DLD1 (cell line): Measurements from ENCODE around the gene TSPAN15.
"Not testable (repeated sequence)": the region's sequence is repeated elsewhere in the genome, so short reads cannot be mapped to it uniquely, and the experiment has no call there.

Source experiments
- in situ Hi-C: cut with HindIII; loops from 2 replicates; pipeline ENCODE4 v1.10.0; 2017; ENCODE audit warnings: low sequenced_read_pairs

Gene TSPAN15

GRCh38 chr10:69517271-69517848 is 66.1 kb downstream of the TSPAN15 start:
- in situ Hi-C loops = no loop called here

GRCh38 chr10:69527961-69528360 is 76.7 kb downstream of the TSPAN15 start:
- in situ Hi-C loops = no loop called here

- in situ Hi-C loops = no loop called here
Measured at GRCh38 chr10:69533658-69534057, 82.4 kb downstream of the TSPAN15 start.

GRCh38 chr10:69536521-69536920 is 85.3 kb downstream of the TSPAN15 start:
- in situ Hi-C loops = not testable (repeated sequence)

GRCh38 chr10:69537449-69537848 is 86.2 kb downstream of the TSPAN15 start:
- in situ Hi-C loops = no loop called here

- in situ Hi-C loops = no loop called here
Measured at GRCh38 chr10:69538461-69538860, 87.2 kb downstream of the TSPAN15 start.

- in situ Hi-C loops = no loop called here
Measured at GRCh38 chr10:69541463-69541862, 90.2 kb downstream of the TSPAN15 start.

- in situ Hi-C loops = loop anchor here (5.0 kb wide), 2 partner anchors 53 to 98 kb away; partner anchors contain the start of gene TSPAN15
Measured at GRCh38 chr10:69549959-69550358, 98.7 kb downstream of the TSPAN15 start.

- in situ Hi-C loops = no loop called here
Measured at GRCh38 chr10:69552268-69552667, 101.0 kb downstream of the TSPAN15 start.

GRCh38 chr10:69553328-69553727 is 102.1 kb downstream of the TSPAN15 start:
- in situ Hi-C loops = no loop called here

- in situ Hi-C loops = no loop called here
Measured at GRCh38 chr10:69554611-69555010, 103.3 kb downstream of the TSPAN15 start.
